H1 (cell line): ENCODE data around the gene POU6F2. TPM values are rescaled to one million over a fixed set of nuclear protein-coding genes. Genes with fewer than 3 reads are reported as not detected.

Source experiments
- ASH2L ChIP-seq: fragments of 200-600, 300-600 bp; sonication (generic); IDR thresholded peaks from one replicate; pipeline ENCODE4 v1.7.1; 2017; ENCODE audit warnings: low read length
- BACH1 ChIP-seq: IDR thresholded peaks from 2 replicates; pipeline ENCODE4 v1.6.1; 2012; ENCODE audit warnings: low read length, improper control_type of control experiment
- CEBPB ChIP-seq: IDR thresholded peaks from 2 replicates; pipeline ENCODE4 v1.6.1; 2012; ENCODE audit warnings: low read depth, low read length
- CHD7 ChIP-seq: fragments of 300-600 bp; sonication (generic); IDR thresholded peaks from 2 replicates; pipeline ENCODE4 v1.7.1; 2012; ENCODE audit warnings: low read length, moderate library complexity, mild to moderate bottlenecking, inconsistent platforms; ENCODE audit not compliant: insufficient replicate concordance
- E2F6 ChIP-seq: IDR thresholded peaks from 2 replicates; pipeline ENCODE4 v1.6.1; 2012; ENCODE audit warnings: inconsistent platforms
- HDAC2 ChIP-seq, 2 experiments: fragments of 300-600 bp in 1 of 2; sonication (generic) in 1 of 2; IDR thresholded peaks; 2 replicates each; pipeline ENCODE4 v1.6.1; 2011 to 2012; ENCODE audit warnings: low read depth in 2 of 2, low read length in 2 of 2, mild to moderate bottlenecking in 2 of 2, moderate library complexity in 2 of 2, borderline replicate concordance in 1 of 2, inconsistent platforms in 1 of 2
- POLR2A ChIP-seq, 2 experiments: IDR thresholded peaks; 1 replicate in 1 of 2; 2 replicates in 1 of 2; pipeline ENCODE4 v1.6.1; 2011; ENCODE audit warnings: low read depth in 2 of 2, low read length in 2 of 2, mild to moderate bottlenecking in 2 of 2; ENCODE audit errors: control extremely low read depth in 1 of 2
- SRF ChIP-seq: IDR thresholded peaks from 2 replicates; pipeline ENCODE4 v1.6.1; 2011; ENCODE audit warnings: mild to moderate bottlenecking, low read depth, low read length, moderate library complexity
- SUZ12 ChIP-seq: fragments of 200-600 bp; sonication (generic); IDR thresholded peaks from 2 replicates; pipeline ENCODE4 v1.6.1; 2012; ENCODE audit warnings: mild to moderate bottlenecking, inconsistent platforms, low read length, moderate library complexity, mixed read lengths
- polyA plus RNA-seq, 7 experiments: library from polyadenylated mRNA; depleted of rRNA in 3 of 7; stranded (reverse) in 5 of 7; unstranded in 2 of 7; fragments of >200 nt in 5 of 7; fragments of 200-250 nt in 2 of 7; gene quantifications; 1 replicate in 5 of 7; 2 replicates in 1 of 7; 4 replicates in 1 of 7; pipeline versions ENCODE4 v1.2.1 to v1.2.3, GENCODE V29; 2011 to 2013; ENCODE audit warnings: missing spikeins in 2 of 7, mixed read lengths in 2 of 7
- total RNA-seq: library from RNA; stranded (reverse); fragmentation: NEBNext Ultra II Directional; extraction: Animal tissue kit (Norgen Biotek cat#: 25700); gene quantifications from 2 replicates; pipeline ENCODE4 v1.2.1, GENCODE V29; 2021

POU6F2 gene
- total and polyA plus RNA-seq, 2 of the 8 experiments (the other 6 are each of a cell fraction or from before 2014, with no cell fraction given) = 1.1 to 2.0 TPM

- TF ChIP-seq CHD7 (no peak), ASH2L (peak; percentile 49), E2F6 (no peak), BACH1 (peak; percentile 55; the same call in 1 of the 2 replicates), SRF (no peak), HDAC2 (IDR thresholded peaks at IDR 0.05; ENCODE audit: borderline replicate concordance in 1 of 2, low read depth in 2 of 2, low read length in 2 of 2) (peak in 1 of 2 experiments; percentile 85; a peak in 1 of 4 replicates), SUZ12 (0 out of 2 replicates have a peak, but pooled peaks have one; percentile 32), POLR2A (IDR thresholded peaks at IDR 0.05; ENCODE audit: control extremely low read depth in 1 of 2, low read depth in 2 of 2, low read length in 2 of 2) (no peak), CEBPB (no peak)
Observed at GRCh38 chr7:39413636-39414223, 436.0 kb downstream of the POU6F2 start (continued).
